Mesothelial cell of epicardium (in vitro differentiated cells): ENCODE measurements around the gene ASPG. TPM values are rescaled to one million over a fixed set of nuclear protein-coding genes. Genes with fewer than 3 reads are reported as not detected.

ENCODE experiments used
- DNase-seq, 2 experiments: peaks; one replicate each; pipeline ENCODE4 v3.0.0; 2021; ENCODE audit warnings: low spot score in 2 of 2; ENCODE audit not compliant: unreplicated experiment in 2 of 2
- H3K27ac Mint-ChIP-seq: 2 replicates; pipeline ENCODE4 v1.8.0; 2021; ENCODE audit warnings: mixed read lengths
- H3K27me3 Mint-ChIP-seq: 2 replicates; pipeline ENCODE4 v1.8.0; 2021; ENCODE audit warnings: low read depth, mixed read lengths
- H3K36me3 Mint-ChIP-seq: 2 replicates; pipeline ENCODE4 v1.8.0; 2021; ENCODE audit warnings: mixed read lengths
- H3K4me1 Mint-ChIP-seq: 2 replicates; pipeline ENCODE4 v1.8.0; 2021; ENCODE audit warnings: mixed read lengths
- H3K4me3 Mint-ChIP-seq: 2 replicates; pipeline ENCODE4 v1.8.0; 2021; ENCODE audit warnings: mild to moderate bottlenecking, moderate library complexity, mixed read lengths
- H3K9me3 Mint-ChIP-seq: 2 replicates; pipeline ENCODE4 v1.8.0; 2021; ENCODE audit warnings: mixed read lengths
- total RNA-seq: library from RNA; stranded (reverse); gene quantifications from 3 replicates; pipeline ENCODE4 v1.2.1, GENCODE V29; 2021
- TF ChIP-seq, protein P1 (sequence below): fragments of 200-600 bp; sonication (generic); IDR thresholded peaks from one replicate; pipeline ENCODE4 v1.5.0; 2021; ENCODE audit warnings: antibody characterized with exemption; ENCODE audit not compliant: unreplicated experiment

ASPG gene
- total RNA-seq, 1 donor from 2014 or later: 3.3 TPM

DNA sequence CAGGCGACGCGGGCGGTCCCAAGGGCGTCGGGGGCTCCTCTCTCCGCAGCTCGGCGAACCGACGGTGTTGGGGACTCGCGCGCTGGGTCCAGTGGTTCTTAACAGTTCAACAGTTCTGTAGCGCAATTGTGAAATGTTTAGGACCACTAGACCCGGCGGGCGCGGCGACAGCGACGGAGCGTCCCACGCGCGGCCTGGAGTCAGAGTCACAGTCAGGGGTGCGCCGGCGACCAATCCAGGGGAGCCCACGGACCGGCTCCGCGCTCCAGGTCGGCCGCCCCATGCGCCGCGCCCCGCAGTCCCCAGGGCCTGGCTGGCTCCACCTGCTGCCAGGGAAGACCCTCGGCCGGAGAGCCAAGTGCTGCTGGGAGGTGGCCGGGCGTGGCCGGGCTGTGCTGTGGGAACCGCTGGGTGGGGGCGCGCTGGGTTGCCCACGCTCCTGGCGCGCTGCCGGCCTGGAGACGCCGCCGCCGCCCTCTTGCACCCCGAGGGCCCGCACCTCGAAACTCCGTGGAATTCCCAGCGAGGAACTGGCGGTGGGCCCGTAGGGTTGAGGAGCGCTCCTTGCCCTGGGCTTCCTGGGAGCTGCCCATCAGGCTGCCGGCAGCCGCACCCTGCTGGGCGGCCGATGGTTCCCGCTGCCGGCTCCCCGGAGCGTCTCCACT, 32.0 kb downstream of the ASPG start:
- Mint-ChIP-seq H3K9me3 (no peaks in the 10 kb centered on the region), H3K4me1 (peaks cover 10% of the 10 kb centered on the region), H3K4me3 (peak overlapping the region; percentile 62), H3K27me3 (peaks cover 58% of the 10 kb centered on the region), H3K27ac (peak overlapping the region; percentile 21), H3K36me3 (no peaks in the 10 kb centered on the region)
- TF ChIP-seq, protein P1, sequence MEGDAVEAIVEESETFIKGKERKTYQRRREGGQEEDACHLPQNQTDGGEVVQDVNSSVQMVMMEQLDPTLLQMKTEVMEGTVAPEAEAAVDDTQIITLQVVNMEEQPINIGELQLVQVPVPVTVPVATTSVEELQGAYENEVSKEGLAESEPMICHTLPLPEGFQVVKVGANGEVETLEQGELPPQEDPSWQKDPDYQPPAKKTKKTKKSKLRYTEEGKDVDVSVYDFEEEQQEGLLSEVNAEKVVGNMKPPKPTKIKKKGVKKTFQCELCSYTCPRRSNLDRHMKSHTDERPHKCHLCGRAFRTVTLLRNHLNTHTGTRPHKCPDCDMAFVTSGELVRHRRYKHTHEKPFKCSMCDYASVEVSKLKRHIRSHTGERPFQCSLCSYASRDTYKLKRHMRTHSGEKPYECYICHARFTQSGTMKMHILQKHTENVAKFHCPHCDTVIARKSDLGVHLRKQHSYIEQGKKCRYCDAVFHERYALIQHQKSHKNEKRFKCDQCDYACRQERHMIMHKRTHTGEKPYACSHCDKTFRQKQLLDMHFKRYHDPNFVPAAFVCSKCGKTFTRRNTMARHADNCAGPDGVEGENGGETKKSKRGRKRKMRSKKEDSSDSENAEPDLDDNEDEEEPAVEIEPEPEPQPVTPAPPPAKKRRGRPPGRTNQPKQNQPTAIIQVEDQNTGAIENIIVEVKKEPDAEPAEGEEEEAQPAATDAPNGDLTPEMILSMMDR: no peak
- DNase-seq: peak; percentile 19 to 44

DNA sequence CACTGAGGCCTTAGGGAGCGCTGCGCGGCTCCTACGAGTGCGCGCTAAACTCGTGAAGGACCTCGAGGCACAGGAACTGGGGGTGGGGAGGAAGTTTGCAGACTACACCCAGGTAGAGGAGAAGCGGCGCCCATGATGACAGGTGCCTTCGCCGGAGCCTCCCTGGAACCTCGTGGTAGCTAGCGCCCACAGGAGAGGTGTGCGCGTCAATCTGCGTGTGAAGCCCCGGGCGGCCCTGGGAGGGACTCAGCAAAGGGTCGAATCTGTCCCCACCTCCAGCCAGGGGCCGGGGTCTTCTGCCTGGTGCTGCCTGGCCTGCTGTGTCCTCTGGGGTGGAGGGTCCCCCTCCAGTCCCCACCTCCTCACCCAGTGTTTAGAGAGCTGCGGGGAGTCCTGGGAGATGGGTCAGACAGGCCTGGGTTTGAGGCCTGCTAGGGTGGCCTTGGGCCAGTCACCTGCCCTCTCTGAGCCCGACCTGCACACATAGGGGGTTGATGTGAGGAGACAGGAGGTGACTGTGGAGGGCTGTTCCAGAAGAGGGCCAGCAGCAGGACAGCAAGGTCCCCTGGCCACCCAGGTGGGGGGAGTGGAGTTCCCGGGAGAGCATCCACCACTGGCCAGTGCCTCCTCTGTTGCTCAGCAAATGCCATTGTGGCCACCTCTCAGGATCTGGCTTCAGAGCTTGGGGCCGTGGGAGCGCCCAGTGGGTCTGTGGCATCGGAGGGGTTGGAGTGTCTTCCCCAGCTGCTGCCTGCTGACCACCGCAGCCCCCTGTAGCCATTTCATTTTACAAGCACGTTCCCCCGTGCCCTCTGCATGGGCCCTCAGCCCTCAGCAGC, 32.7 kb downstream of the ASPG start:
- TF ChIP-seq, protein P1: no peak
- no peaks in the 10 kb centered on the region for H3K36me3 Mint-ChIP-seq
- peak; percentile 18 to 39 for DNase-seq
- H3K4me1 Mint-ChIP-seq: peaks cover 10% of the 10 kb centered on the region
- no peaks in the 10 kb centered on the region for H3K9me3 Mint-ChIP-seq
- peaks cover 62% of the 10 kb centered on the region for H3K27me3 Mint-ChIP-seq
- H3K4me3 Mint-ChIP-seq: peak overlapping the region; percentile 17
- no peak overlapping the region for H3K27ac Mint-ChIP-seq

DNA sequence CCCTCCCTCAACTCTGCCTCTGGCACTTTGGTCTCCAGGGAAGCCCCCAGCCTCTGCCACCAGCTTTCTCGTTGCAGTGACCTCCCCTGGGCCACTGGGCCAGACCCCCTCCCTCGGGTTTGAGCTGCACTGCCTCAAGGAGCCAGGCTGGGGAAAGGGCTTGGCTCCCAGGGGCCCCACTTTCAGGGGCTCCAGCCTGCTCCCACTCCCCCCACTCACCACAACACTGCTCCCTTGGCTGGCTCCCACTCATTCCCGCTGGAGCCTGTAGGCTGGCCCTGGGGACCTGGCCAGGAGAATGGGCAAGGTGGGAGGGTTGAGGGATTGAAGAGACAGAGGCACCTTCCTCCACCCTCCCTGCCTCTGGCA, 33.6 kb downstream of the ASPG start:
- Mint-ChIP-seq H3K4me3 (no peak overlapping the region), H3K27ac (no peak overlapping the region), H3K4me1 (peaks cover 10% of the 10 kb centered on the region), H3K36me3 (no peaks in the 10 kb centered on the region), H3K9me3 (peaks cover 5% of the 10 kb centered on the region), H3K27me3 (peaks cover 64% of the 10 kb centered on the region)
- TF ChIP-seq, protein P1: no peak
- DNase-seq: peak in 1 of 2 experiments; percentile 9

DNA sequence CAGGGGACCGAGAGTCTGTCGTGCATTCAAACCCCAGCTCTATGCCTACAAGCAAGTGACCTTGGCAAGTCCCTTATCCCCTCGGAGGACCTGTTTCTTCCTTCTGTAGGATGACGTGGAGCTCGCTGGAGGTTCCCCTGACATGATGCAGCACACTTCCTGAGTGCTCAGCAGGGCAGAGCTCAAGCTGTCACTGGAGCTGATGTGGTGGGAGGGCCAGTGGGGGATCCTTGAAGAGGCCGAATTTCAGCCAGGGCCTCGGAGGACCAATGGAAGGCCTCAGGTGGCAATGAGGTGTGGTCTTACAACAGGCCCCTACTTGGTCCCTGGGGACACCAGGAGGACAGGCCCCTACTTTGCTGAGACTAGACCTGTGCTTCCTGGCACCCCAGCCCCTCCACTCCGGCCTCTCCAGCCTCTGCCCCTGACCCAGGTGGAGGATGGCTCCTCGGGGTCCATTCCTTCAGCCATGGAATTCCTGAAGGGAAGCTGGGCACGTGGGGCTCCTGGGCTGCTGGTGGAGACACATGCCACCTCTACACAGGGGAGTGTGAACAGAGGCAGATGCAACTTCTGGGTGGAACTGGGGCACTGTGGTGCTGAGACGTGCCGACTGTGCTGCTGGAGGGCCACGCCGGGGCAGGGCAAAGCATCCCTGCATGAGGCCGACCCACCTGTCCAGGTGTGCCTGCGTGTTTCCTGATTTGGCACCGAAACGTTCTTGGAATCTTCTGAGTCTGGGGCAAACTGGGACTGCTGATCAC, 34.2 kb downstream of the ASPG start:
- TF ChIP-seq, protein P1: no peak
- Mint-ChIP-seq H3K27me3 (peaks cover 59% of the 10 kb centered on the region), H3K36me3 (no peaks in the 10 kb centered on the region), H3K4me3 (no peak overlapping the region), H3K27ac (no peak overlapping the region), H3K9me3 (peaks cover 7% of the 10 kb centered on the region), H3K4me1 (peaks cover 10% of the 10 kb centered on the region)
- peak in 1 of 2 experiments; percentile 3 for DNase-seq

DNA sequence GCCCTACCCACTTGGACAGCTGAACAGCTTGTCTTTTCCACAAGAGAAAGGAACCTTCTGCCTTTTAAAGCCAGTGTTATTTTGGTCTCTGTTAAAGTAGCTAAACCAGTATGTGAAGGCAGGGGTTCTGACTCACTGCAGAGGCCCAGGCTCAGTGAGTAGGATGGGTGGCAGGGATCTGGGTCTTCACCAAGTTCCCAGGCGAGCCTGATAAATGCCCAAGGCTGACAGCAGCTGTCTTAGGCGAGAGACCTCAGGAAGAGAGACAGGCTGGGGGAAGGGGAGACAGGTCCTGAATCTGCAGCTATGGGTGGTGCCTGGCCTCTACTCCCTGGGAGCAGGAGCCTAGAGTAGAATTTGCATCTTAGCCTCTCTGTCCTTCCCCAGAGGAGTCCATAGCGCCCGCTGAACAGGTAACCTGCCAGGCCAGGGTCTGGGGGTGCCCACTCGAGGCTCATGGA, 34.8 kb downstream of the ASPG start:
- peaks cover 11% of the 10 kb centered on the region for H3K9me3 Mint-ChIP-seq
- H3K36me3 Mint-ChIP-seq: peaks cover 3% of the 10 kb centered on the region
- H3K27me3 Mint-ChIP-seq: peaks cover 56% of the 10 kb centered on the region
- peaks cover 10% of the 10 kb centered on the region for H3K4me1 Mint-ChIP-seq
- no peak overlapping the region for H3K27ac Mint-ChIP-seq
- TF ChIP-seq, protein P1: no peak
- H3K4me3 Mint-ChIP-seq: no peak overlapping the region
- DNase-seq: peak in 1 of 2 experiments; percentile 12
